Breast epithelium (tissue), 4 donors: ENCODE results near the gene ODAM. TPM values are rescaled to one million over a fixed set of nuclear protein-coding genes. Genes with fewer than 3 reads are reported as not detected.

Experiments used
- DNase-seq, 2 donors: peaks; one replicate each; pipeline ENCODE4 v3.0.0-alpha.2; 2019; ENCODE audit warnings: low spot score in 2 of 2
- H3K27ac ChIP-seq, 2 donors: fragments of 200-600 bp; sonication (generic) in 1 of 2; one replicate each; pipeline ENCODE4 v1.5.1; 2016 to 2019; ENCODE audit warnings: mild to moderate bottlenecking in 1 of 2
- H3K27me3 ChIP-seq, 2 donors: fragments of 200-600 bp; sonication (generic) in 1 of 2; one replicate each; pipeline versions ENCODE4 v1.5.1 to v1.6.0; 2017 to 2019; ENCODE audit warnings: control low read depth in 1 of 2, mild to moderate bottlenecking in 1 of 2
- H3K36me3 ChIP-seq: fragments of 200-600 bp; one replicate; pipeline ENCODE4 v1.5.1; 2019
- H3K4me1 ChIP-seq, 2 donors: fragments of 200-600 bp; sonication (generic); one replicate each; pipeline ENCODE4 v1.5.1; 2016 to 2019; ENCODE audit warnings: control low read depth in 1 of 2
- H3K4me3 ChIP-seq, 3 donors: fragments of 200-600 bp; sonication (generic); 1 replicate in 2 of 3; 2 replicates in 1 of 3; pipeline ENCODE4 v1.5.1; 2016 to 2019; ENCODE audit warnings: mild to moderate bottlenecking in 3 of 3, moderate library complexity in 2 of 3
- H3K9me3 ChIP-seq, 2 donors: fragments of 200-600 bp; sonication (generic) in 1 of 2; one replicate each; pipeline ENCODE4 v1.5.1; 2016 to 2019; ENCODE audit warnings: control low read depth in 1 of 2
- CTCF ChIP-seq, 3 donors: fragments of 450-650 bp; IDR thresholded peaks; one replicate each; pipeline ENCODE4 v1.5.1; 2016 to 2017; ENCODE audit warnings: antibody characterized with exemption in 3 of 3, mild to moderate bottlenecking in 3 of 3, moderate library complexity in 3 of 3
- POLR2A ChIP-seq: fragments of 450-650 bp; IDR thresholded peaks from one replicate; pipeline ENCODE4 v1.6.1; 2016; ENCODE audit warnings: antibody characterized with exemption, mild to moderate bottlenecking, moderate library complexity
- POLR2AphosphoS5 ChIP-seq, 3 donors: sonication (generic); formaldehyde crosslinking; IDR thresholded peaks; one replicate each; pipeline ENCODE4 v1.6.1; 2017; ENCODE audit warnings: antibody characterized with exemption in 3 of 3
- intact Hi-C: fragments of 100-400 bp; cut with DNase I; formaldehyde crosslinking; loops from one replicate; pipeline ENCODE4 v1.15.1; 2023; ENCODE audit warnings: low total_unique reads
- total RNA-seq, 3 donors: library from RNA; depleted of rRNA; stranded (reverse); fragments of >200 nt; gene quantifications; one replicate each; pipeline ENCODE4 v1.1.0, GENCODE V29; 2016

ODAM gene
- total RNA-seq, 3 donors from 2014 or later: 1.2 TPM; not detected in 2

- H3K36me3 ChIP-seq: no peaks in the 10 kb centered on the region
- no peak overlapping the region for H3K4me3 ChIP-seq
- intact Hi-C loops: no loop called here
- H3K27ac ChIP-seq: no peak overlapping the region
- DNase-seq: no peak
- TF ChIP-seq POLR2A (no peak), CTCF (IDR thresholded peaks at IDR 0.05) (no peak), POLR2AphosphoS5 (IDR thresholded peaks at IDR 0.05) (no peak)
- no peaks in the 10 kb centered on the region for H3K4me1 ChIP-seq
- H3K27me3 ChIP-seq: no peaks in the 10 kb centered on the region
- no peaks in the 10 kb centered on the region for H3K9me3 ChIP-seq
These were observed 47.6 kb downstream of the ODAM start for GRCh38 chr4:70243091-70243490.

- intact Hi-C loops: no loop called here
- no peak for TF ChIP-seq POLR2AphosphoS5 (IDR thresholded peaks at IDR 0.05)
- TF ChIP-seq CTCF (IDR thresholded peaks at IDR 0.05): no peak
- no peak for TF ChIP-seq POLR2A
- H3K9me3 ChIP-seq: no peaks in the 10 kb centered on the region
- H3K27ac ChIP-seq: no peak overlapping the region
- no peaks in the 10 kb centered on the region for H3K36me3 ChIP-seq
- H3K27me3 ChIP-seq: no peaks in the 10 kb centered on the region
- no peak for DNase-seq
- no peaks in the 10 kb centered on the region for H3K4me1 ChIP-seq
- H3K4me3 ChIP-seq: no peak overlapping the region
These were observed 55.9 kb downstream of the ODAM start for GRCh38 chr4:70251250-70251944.

- Histone ChIP-seq H3K36me3 (no peaks in the 10 kb centered on the region), H3K27ac (no peak overlapping the region), H3K27me3 (no peaks in the 10 kb centered on the region), H3K4me1 (no peaks in the 10 kb centered on the region), H3K4me3 (no peak overlapping the region), H3K9me3 (no peaks in the 10 kb centered on the region)
- no peak for DNase-seq
- intact Hi-C loops: no loop called here
- no peak for TF ChIP-seq CTCF (IDR thresholded peaks at IDR 0.05)
- TF ChIP-seq POLR2A: no peak
- TF ChIP-seq POLR2AphosphoS5 (IDR thresholded peaks at IDR 0.05): no peak
These were observed 56.4 kb downstream of the ODAM start for GRCh38 chr4:70251945-70252277.

Other genes starting within 250 kb of the ODAM start
- gene CSN2, start 230.0 kb upstream of the ODAM start, total RNA-seq: not detected
- not detected for gene STATH, start 199.8 kb upstream of the ODAM start, total RNA-seq
- not detected for gene HTN3, start 167.3 kb upstream of the ODAM start, total RNA-seq
- not detected for gene HTN1, start 145.3 kb upstream of the ODAM start, total RNA-seq
- gene PRR27, start 41.5 kb upstream of the ODAM start, total RNA-seq: not detected
- 10 to 100 TPM in 2 of 3 donors, not detected in 1; 13.4 to 78.2 TPM for gene FDCSP, start 30.4 kb downstream of the ODAM start, total RNA-seq
- 1 to 10 TPM in 1 of 3 donors, under 1 TPM in 1, not detected in 1; 0.66 to 4.1 TPM for gene CSN3, start 46.9 kb downstream of the ODAM start, total RNA-seq
- not detected for gene CABS1, start 139.3 kb downstream of the ODAM start, total RNA-seq
- gene SMR3A, start 165.0 kb downstream of the ODAM start, total RNA-seq: not detected
- gene SMR3B, start 187.4 kb downstream of the ODAM start, total RNA-seq: not detected
- 1 to 10 TPM in 1 of 3 donors, not detected in 2; 1.0 TPM for gene OPRPN, start 202.2 kb downstream of the ODAM start, total RNA-seq